ENCODE data around the gene GMPPB.
"Not testable (repeated sequence)": the region's sequence is repeated elsewhere in the genome, so short reads cannot be mapped to it uniquely, and the experiment has no call there.

Gene GMPPB

GRCh38 chr3:49689046-49689907 lies 34.5 kb downstream of the GMPPB start, which contains the start of the genes MST1 and RNF123:
MST1 (minus strand) TSS chr3:49689474; CDS start chr3:49688691, 783 bp downstream.
RNF123 (plus strand) TSS chr3:49689557; CDS start chr3:49691166, 1,609 bp downstream.
- DNase-seq: peak; percentile 94

GRCh38 chr3:49688338-49689045 lies 35.3 kb downstream of the GMPPB start:
- DNase-seq: peak; percentile 8

GRCh38 chr3:49687424-49687795 lies 36.3 kb downstream of the GMPPB start:
- DNase-seq: not testable (repeated sequence)

- peak; percentile 49 for DNase-seq
Observed at GRCh38 chr3:49686769-49687423, 36.9 kb downstream of the GMPPB start.

GRCh38 chr3:49686346-49686745 lies 37.4 kb downstream of the GMPPB start:
- peak; percentile 65 for DNase-seq

GRCh38 chr3:49685846-49686245 lies 37.9 kb downstream of the GMPPB start:
- DNase-seq: not testable (repeated sequence)

- not testable (repeated sequence) for DNase-seq
Observed at GRCh38 chr3:49685103-49685502, 38.6 kb downstream of the GMPPB start.

- DNase-seq: not testable (repeated sequence)
Observed at GRCh38 chr3:49684453-49684852, 39.3 kb downstream of the GMPPB start.

GRCh38 chr3:49683162-49683561 lies 40.6 kb downstream of the GMPPB start:
- DNase-seq: no peak

- no peak for DNase-seq
Observed at GRCh38 chr3:49681543-49681942, 42.2 kb downstream of the GMPPB start.

- no peak for DNase-seq
Observed at GRCh38 chr3:49681232-49681522, 42.6 kb downstream of the GMPPB start.

- DNase-seq: no peak
Observed at GRCh38 chr3:49680493-49681231, 43.1 kb downstream of the GMPPB start.

- no peak for DNase-seq
Observed at GRCh38 chr3:49675912-49676311, 47.8 kb downstream of the GMPPB start.

- no peak for DNase-seq
Observed at GRCh38 chr3:49674497-49674983, 49.2 kb downstream of the GMPPB start.

GRCh38 chr3:49673715-49674496 lies 49.8 kb downstream of the GMPPB start, which contains the start of gene APEH:
APEH (plus strand) TSS chr3:49674351; CDS start chr3:49674402, 51 bp downstream.
- DNase-seq: peak; percentile 98

GRCh38 chr3:49673121-49673714 lies 50.5 kb downstream of the GMPPB start:
- no peak for DNase-seq

GRCh38 chr3:49671291-49672288 lies 52.2 kb downstream of the GMPPB start:
- peak; percentile 80 for DNase-seq

GRCh38 chr3:49670940-49671290 lies 52.8 kb downstream of the GMPPB start:
- DNase-seq: no peak
